Spleen (tissue), 7 donors: ENCODE results near the gene DAZAP2.

Experiments used
- CTCF ChIP-seq, 11 experiments: fragments of 200-600 bp in 7 of 11; fragments of 450-650 bp in 4 of 11; sonication (generic) in 4 of 11; IDR thresholded peaks in 8 of 11; conservative IDR thresholded peaks in 3 of 11; 1 replicate in 7 of 11; 2 replicates in 4 of 11; pipeline versions ENCODE4 v1.4.0 to v1.8.0; 2016 to 2021; ENCODE audit warnings: antibody characterized with exemption in 11 of 11, inconsistent platforms in 4 of 11, mild to moderate bottlenecking in 1 of 11
- POLR2A ChIP-seq, 3 donors: fragments of 450-650 bp; IDR thresholded peaks; one replicate each; pipeline ENCODE4 v1.5.1; 2017; ENCODE audit warnings: antibody characterized with exemption in 3 of 3, mild to moderate bottlenecking in 1 of 3
- donor health status: DM: no; HTN: no; CAD: no; lungs with moderate emphysema.
- donor health status: DM: no; HTN: no; CAD: no.
- donor health status: DM: no; HTN: no; CAD: no.

DNA sequence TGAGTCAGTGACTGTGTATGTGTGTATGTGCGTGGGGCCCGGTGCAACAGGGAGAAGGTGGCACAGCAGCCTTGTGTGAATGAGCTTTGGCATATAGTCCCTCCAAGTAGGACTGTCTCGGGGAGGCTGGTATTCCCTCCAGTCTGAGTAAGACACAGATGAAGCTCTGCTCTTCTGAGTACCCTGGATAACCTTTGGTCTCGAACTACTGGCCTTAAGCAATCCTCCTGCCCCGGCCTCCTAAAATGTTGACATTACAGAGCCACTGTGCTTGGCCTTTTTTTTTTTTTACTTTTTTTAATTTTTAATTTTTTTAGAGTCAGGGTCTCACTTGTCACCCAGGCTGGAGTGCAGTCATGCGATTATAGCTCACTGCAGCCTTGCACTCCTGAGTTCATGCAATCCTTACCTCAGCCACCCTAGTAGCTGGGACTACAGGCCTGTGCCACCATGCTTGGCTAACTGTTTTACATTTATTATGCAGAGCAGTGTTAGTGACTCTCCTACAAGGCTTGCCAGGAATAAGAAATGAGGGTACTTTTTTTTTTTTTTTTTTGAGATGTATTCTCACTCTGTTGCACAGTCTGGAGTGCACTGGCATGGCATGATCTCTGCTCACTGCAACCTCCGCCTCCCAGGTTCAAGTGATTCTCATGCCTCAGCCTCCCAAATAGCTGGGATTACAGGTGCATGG, 9.4 kb upstream of the DAZAP2 start:
- no peak for TF ChIP-seq POLR2A (IDR thresholded peaks at IDR 0.05)
- TF ChIP-seq CTCF (IDR thresholded peaks at IDR 0.05 in 8 of 11, conservative IDR thresholded peaks at IDR 0.05 in 3 of 11), result no peak
